Osteoblast (primary cell): Measurements from ENCODE around the gene ZNF536. TPM values are rescaled to one million over a fixed set of nuclear protein-coding genes. Genes with fewer than 3 reads are reported as not detected.

Experiments used
- DNase-seq: peaks from one replicate; pipeline ENCODE4 v3.0.0; 2011; ENCODE audit warnings: low spot score, mixed read lengths; ENCODE audit not compliant: insufficient read length; ENCODE audit errors: missing footprints
- H2AFZ ChIP-seq: 2 replicates; pipeline ENCODE4 v1.6.0; 2011; ENCODE audit warnings: mild to moderate bottlenecking, low read length
- H3K27ac ChIP-seq: 2 replicates; pipeline ENCODE4 v1.5.1; 2011; ENCODE audit warnings: mild to moderate bottlenecking, low read depth, low read length, moderate library complexity
- H3K27me3 ChIP-seq: 2 replicates; pipeline ENCODE4 v1.6.0; 2012; ENCODE audit warnings: mild to moderate bottlenecking, control low read depth, inconsistent platforms, low read length, moderate library complexity; ENCODE audit not compliant: insufficient read depth
- H3K36me3 ChIP-seq: 2 replicates; pipeline ENCODE4 v1.5.1; 2011; ENCODE audit warnings: mild to moderate bottlenecking, low read length, control low read depth, moderate library complexity; ENCODE audit not compliant: insufficient read depth
- H3K4me1 ChIP-seq: 2 replicates; pipeline ENCODE4 v1.5.1; 2011; ENCODE audit warnings: mild to moderate bottlenecking, low read length, control low read depth, moderate library complexity; ENCODE audit not compliant: insufficient read depth
- H3K4me2 ChIP-seq: 2 replicates; pipeline ENCODE4 v1.6.0; 2011; ENCODE audit warnings: mild to moderate bottlenecking, low read length; ENCODE audit not compliant: insufficient read depth
- H3K4me3 ChIP-seq: fragments of 200-600 bp; sonication (generic); 3 replicates; pipeline ENCODE4 v1.5.1; 2012; ENCODE audit warnings: mild to moderate bottlenecking, low read length, inconsistent platforms; ENCODE audit not compliant: insufficient read depth
- H3K79me2 ChIP-seq: 2 replicates; pipeline ENCODE4 v1.6.0; 2012; ENCODE audit warnings: mild to moderate bottlenecking, low read length, control low read depth, inconsistent platforms; ENCODE audit not compliant: insufficient read depth
- H3K9me3 ChIP-seq: 2 replicates; pipeline ENCODE4 v1.5.1; 2011; ENCODE audit warnings: low read depth, low read length, control low read depth
- H4K20me1 ChIP-seq: 2 replicates; pipeline ENCODE4 v1.6.0; 2012; ENCODE audit warnings: mild to moderate bottlenecking, low read length, control low read depth; ENCODE audit not compliant: insufficient read depth
- CTCF ChIP-seq: IDR thresholded peaks from 2 replicates; pipeline ENCODE4 v1.5.1; 2011; ENCODE audit warnings: mild to moderate bottlenecking, low read depth, low read length, moderate library complexity; ENCODE audit errors: extremely low read depth
- total RNA-seq: library from RNA; depleted of rRNA; stranded (reverse); fragments of >200 nt; gene quantifications from 2 replicates; pipeline ENCODE4 v1.2.3, GENCODE V29; 2012

ZNF536 gene
- total RNA-seq, 1 donor: not detected

- Histone ChIP-seq H3K27ac (no peak overlapping the region), H4K20me1 (no peaks in the 10 kb centered on the region), H3K4me1 (no peaks in the 10 kb centered on the region), H3K4me2 (no peak overlapping the region), H3K79me2 (no peaks in the 10 kb centered on the region), H3K9me3 (peaks cover 3% of the 10 kb centered on the region), H3K36me3 (no peaks in the 10 kb centered on the region), H3K27me3 (no peaks in the 10 kb centered on the region), H2AFZ (no peak overlapping the region), H3K4me3 (no peak overlapping the region)
- no peak for DNase-seq
- TF ChIP-seq CTCF: no peak
Observed at GRCh38 chr19:30406220-30407067, 34.3 kb downstream of the ZNF536 start.

- Histone ChIP-seq H3K27me3 (no peaks in the 10 kb centered on the region), H4K20me1 (no peaks in the 10 kb centered on the region), H3K36me3 (no peaks in the 10 kb centered on the region), H3K4me2 (no peak overlapping the region), H3K27ac (no peak overlapping the region), H3K9me3 (peaks cover 3% of the 10 kb centered on the region), H2AFZ (no peak overlapping the region), H3K4me3 (no peak overlapping the region), H3K79me2 (no peaks in the 10 kb centered on the region), H3K4me1 (no peaks in the 10 kb centered on the region)
- no peak for DNase-seq
- TF ChIP-seq CTCF: no peak
Observed at GRCh38 chr19:30407068-30407709, 35.0 kb downstream of the ZNF536 start.

- Histone ChIP-seq H3K27ac (no peak overlapping the region), H4K20me1 (no peaks in the 10 kb centered on the region), H3K4me2 (no peak overlapping the region), H3K9me3 (peaks cover 3% of the 10 kb centered on the region), H3K36me3 (no peaks in the 10 kb centered on the region), H2AFZ (no peak overlapping the region), H3K79me2 (no peaks in the 10 kb centered on the region), H3K4me1 (no peaks in the 10 kb centered on the region), H3K27me3 (no peaks in the 10 kb centered on the region), H3K4me3 (no peak overlapping the region)
- no peak for DNase-seq
- TF ChIP-seq CTCF: no peak
Observed at GRCh38 chr19:30408734-30409301, 36.6 kb downstream of the ZNF536 start.

- Histone ChIP-seq H2AFZ (no peak overlapping the region), H3K36me3 (no peaks in the 10 kb centered on the region), H3K9me3 (no peaks in the 10 kb centered on the region), H4K20me1 (no peaks in the 10 kb centered on the region), H3K27ac (no peak overlapping the region), H3K79me2 (no peaks in the 10 kb centered on the region), H3K27me3 (no peaks in the 10 kb centered on the region), H3K4me2 (no peak overlapping the region), H3K4me3 (no peak overlapping the region), H3K4me1 (no peaks in the 10 kb centered on the region)
- TF ChIP-seq CTCF: no peak
- no peak for DNase-seq
Observed at GRCh38 chr19:30411714-30412113, 39.5 kb downstream of the ZNF536 start.
